ENCODE results near the gene PFKP.

DNA sequence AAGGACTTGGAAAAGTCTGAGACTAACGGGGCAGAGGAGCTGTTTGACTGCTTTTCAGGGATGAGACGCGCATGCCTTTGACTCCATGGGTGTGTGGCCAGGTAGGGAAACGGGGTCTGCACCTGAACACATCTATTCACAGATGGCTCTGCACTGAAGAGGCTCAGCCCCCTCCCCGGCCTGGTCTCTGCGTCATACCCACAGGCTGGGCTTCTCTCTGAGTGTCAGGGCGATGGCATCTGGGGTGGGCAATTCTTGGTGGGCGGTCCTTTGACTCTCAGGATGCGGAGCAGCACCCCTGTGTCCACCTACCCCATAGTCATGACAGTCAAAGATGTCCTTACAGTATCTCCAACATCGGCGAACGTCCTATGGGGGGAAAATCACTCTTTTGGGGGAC lies 23.0 kb downstream of the PFKP start:
- TF ChIP-seq YY1 (tag by site-specific recombination; IDR thresholded peaks at IDR 0.05) = no peak
- no peak for TF ChIP-seq ZBTB20 (tag by site-specific recombination; IDR thresholded peaks at IDR 0.05)
- no peak for TF ChIP-seq ZNF175 (tag by site-specific recombination; IDR thresholded peaks at IDR 0.05)
- no peak for TF ChIP-seq ZNF292 (tag by site-specific recombination; IDR thresholded peaks at IDR 0.05; ENCODE audit: borderline replicate concordance, low read depth)
- no peak for TF ChIP-seq ZNF391 (tag by site-specific recombination; IDR thresholded peaks at IDR 0.05; ENCODE audit: borderline replicate concordance, low read depth)
- TF ChIP-seq ZNF707 (tag by site-specific recombination; IDR thresholded peaks at IDR 0.05) = no peak
- TF ChIP-seq, protein P1, sequence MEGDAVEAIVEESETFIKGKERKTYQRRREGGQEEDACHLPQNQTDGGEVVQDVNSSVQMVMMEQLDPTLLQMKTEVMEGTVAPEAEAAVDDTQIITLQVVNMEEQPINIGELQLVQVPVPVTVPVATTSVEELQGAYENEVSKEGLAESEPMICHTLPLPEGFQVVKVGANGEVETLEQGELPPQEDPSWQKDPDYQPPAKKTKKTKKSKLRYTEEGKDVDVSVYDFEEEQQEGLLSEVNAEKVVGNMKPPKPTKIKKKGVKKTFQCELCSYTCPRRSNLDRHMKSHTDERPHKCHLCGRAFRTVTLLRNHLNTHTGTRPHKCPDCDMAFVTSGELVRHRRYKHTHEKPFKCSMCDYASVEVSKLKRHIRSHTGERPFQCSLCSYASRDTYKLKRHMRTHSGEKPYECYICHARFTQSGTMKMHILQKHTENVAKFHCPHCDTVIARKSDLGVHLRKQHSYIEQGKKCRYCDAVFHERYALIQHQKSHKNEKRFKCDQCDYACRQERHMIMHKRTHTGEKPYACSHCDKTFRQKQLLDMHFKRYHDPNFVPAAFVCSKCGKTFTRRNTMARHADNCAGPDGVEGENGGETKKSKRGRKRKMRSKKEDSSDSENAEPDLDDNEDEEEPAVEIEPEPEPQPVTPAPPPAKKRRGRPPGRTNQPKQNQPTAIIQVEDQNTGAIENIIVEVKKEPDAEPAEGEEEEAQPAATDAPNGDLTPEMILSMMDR (tag by site-specific recombination; IDR thresholded peaks at IDR 0.05) = no peak

All from HEK293 (cell line).